ENCODE measurements around the gene GPAM.

The GPAM gene

GRCh38 chr10:112184052-112184371 is 447 bp upstream of the GPAM start:
- no peak for DNase-seq (ENCODE audit: low spot score)

GRCh38 chr10:112182784-112183328 is 709 bp downstream of the GPAM start:
- peak; percentile 3 for DNase-seq (ENCODE audit: low spot score)

- no peak for DNase-seq (ENCODE audit: low spot score)
Observed at GRCh38 chr10:112177247-112177646, 6.3 kb downstream of the GPAM start.

GRCh38 chr10:112176543-112176942 is 7.0 kb downstream of the GPAM start:
- DNase-seq (ENCODE audit: low spot score), result no peak

GRCh38 chr10:112175409-112175808 is 8.2 kb downstream of the GPAM start:
- no peak for DNase-seq (ENCODE audit: low spot score)

- DNase-seq (ENCODE audit: low spot score), result no peak
Observed at GRCh38 chr10:112173206-112173605, 10.4 kb downstream of the GPAM start.

- no peak for DNase-seq (ENCODE audit: low spot score)
Observed at GRCh38 chr10:112168733-112169132, 14.8 kb downstream of the GPAM start.

GRCh38 chr10:112166800-112167199 is 16.8 kb downstream of the GPAM start:
- DNase-seq (ENCODE audit: low spot score), result no peak

GRCh38 chr10:112161757-112162518 is 21.6 kb downstream of the GPAM start:
- no peak for DNase-seq (ENCODE audit: low spot score)

- no peak for DNase-seq (ENCODE audit: low spot score)
Observed at GRCh38 chr10:112160834-112161233, 22.7 kb downstream of the GPAM start.

- DNase-seq (ENCODE audit: low spot score), result no peak
Observed at GRCh38 chr10:112159469-112159868, 24.1 kb downstream of the GPAM start.

GRCh38 chr10:112151524-112152039 is 32.0 kb downstream of the GPAM start:
- DNase-seq (ENCODE audit: low spot score), result no peak

- DNase-seq (ENCODE audit: low spot score), result no peak
Observed at GRCh38 chr10:112148331-112148730, 35.2 kb downstream of the GPAM start.

- no peak for DNase-seq (ENCODE audit: low spot score)
Observed at GRCh38 chr10:112146799-112147198, 36.8 kb downstream of the GPAM start.

- no peak for DNase-seq (ENCODE audit: low spot score)
Observed at GRCh38 chr10:112145263-112145662, 38.3 kb downstream of the GPAM start.

GRCh38 chr10:112143420-112143819 is 40.1 kb downstream of the GPAM start:
- no peak for DNase-seq (ENCODE audit: low spot score)

- DNase-seq (ENCODE audit: low spot score), result no peak
Observed at GRCh38 chr10:112141292-112141691, 42.3 kb downstream of the GPAM start.

GRCh38 chr10:112140110-112140970 is 43.2 kb downstream of the GPAM start:
- DNase-seq (ENCODE audit: low spot score), result peak; percentile 94

- DNase-seq (ENCODE audit: low spot score), result no peak
Observed at GRCh38 chr10:112139176-112139575, 44.4 kb downstream of the GPAM start.

GRCh38 chr10:112137154-112137987 is 46.2 kb downstream of the GPAM start:
- DNase-seq (ENCODE audit: low spot score), result peak; percentile 75

- DNase-seq (ENCODE audit: low spot score), result no peak
Observed at GRCh38 chr10:112136486-112137153, 46.9 kb downstream of the GPAM start.

Measured in NAMALWA (cell line).